Measurements from ENCODE around the gene PEBP1. TPM values are rescaled to one million over a fixed set of nuclear protein-coding genes. Genes with fewer than 3 reads are reported as not detected.
A peak's percentile ranks its signal among the peaks of the same experiment; 100 is the strongest.
"Not testable (repeated sequence)": the region's sequence is repeated elsewhere in the genome, so short reads cannot be mapped to it uniquely, and the experiment has no call there.

PEBP1 gene
- total RNA-seq, 5 donors from 2014 or later (not counting 1 experiment from before 2014, with no cell fraction given): 86.4 to 107 (median 97.3) TPM

DNA sequence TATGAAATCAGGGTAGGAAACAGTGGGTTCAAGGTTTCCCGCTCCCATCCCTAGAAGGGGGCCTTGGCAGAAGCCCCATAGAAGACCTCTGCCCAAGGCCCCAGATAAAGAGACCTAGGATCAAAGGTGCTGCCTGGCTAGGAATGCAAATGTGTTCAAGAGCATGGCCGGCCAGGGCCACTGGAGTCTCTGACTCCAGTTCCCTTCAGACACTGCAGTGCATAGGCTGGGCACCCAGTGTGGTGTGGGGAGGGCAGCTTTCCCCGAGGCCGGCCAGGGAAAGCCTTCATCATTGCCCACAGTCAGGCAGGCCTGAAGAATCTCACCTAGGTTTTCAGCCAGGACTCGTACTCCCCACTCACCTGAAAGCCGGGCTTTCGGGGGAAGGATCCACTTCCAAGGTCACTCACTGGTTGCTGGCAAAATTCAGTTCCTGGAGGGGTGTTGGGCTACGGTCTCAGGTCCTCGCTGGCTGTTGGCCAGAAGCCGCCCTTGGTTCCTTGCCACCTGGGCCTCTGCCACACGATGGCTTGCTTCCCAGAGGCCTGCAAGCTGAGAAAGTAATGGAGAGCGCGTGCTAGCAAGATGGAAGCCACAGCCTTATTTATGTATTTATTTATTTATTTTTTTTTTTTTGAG is 9.7 kb upstream of the PEBP1 start:
- 94% methylated on average over 2 of the region's 13 CpGs for WGBS (ENCODE audit: insufficient coverage)

DNA sequence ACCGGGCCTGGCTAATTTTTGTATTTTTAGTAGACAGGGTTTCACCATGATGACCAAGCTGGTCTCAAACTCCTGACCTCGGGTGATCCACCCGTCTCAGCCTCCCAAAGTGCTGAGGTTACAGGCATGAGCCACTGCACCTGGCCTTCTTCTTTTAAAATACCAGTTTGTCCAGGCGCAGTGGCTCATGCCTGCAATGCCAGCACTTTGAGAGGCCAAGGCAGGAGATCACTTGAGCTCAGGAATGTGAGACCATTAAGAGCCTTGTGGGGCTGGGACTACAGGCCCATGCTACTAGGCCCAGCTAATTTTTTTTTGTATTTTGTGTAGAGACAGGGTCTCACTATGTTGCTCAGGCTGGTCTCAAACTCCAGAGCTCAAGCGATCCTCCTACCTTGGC is 8.1 kb upstream of the PEBP1 start:
- H3K36me3 ChIP-seq (ENCODE audit: control insufficient read depth in 2 of 2, extremely low read depth in 1 of 2, insufficient read depth in 1 of 2, low read length in 1 of 2): no peaks in the 10 kb centered on the region
- ChIA-PET CTCF (interaction anchor here (0.6 to 0.9 kb wide), 3 partner anchors 9 to 84 kb away, joined by 3 to 4 read pairs (median 3); no protein-coding TSS in a partner anchor), POLR2A (no interaction called here)
- H3K27me3 ChIP-seq (replicated peaks in 1 of 2; ENCODE audit: control insufficient read depth in 2 of 2, extremely low read depth in 1 of 2, insufficient read depth in 2 of 2, low read length in 1 of 2): no peaks in the 10 kb centered on the region
- 100% methylated on average over 5 of the region's 5 CpGs for WGBS (ENCODE audit: insufficient coverage)
- Mint-ChIP-seq H3K36me3 (no peaks in the 10 kb centered on the region), H3K27me3 (no peaks in the 10 kb centered on the region), H3K27ac (no peak overlapping the region), H3K9me3 (no peaks in the 10 kb centered on the region), H3K4me3 (no peak overlapping the region), H3K4me1 (peaks cover 0 to 4% (median 4%) of the 10 kb centered on the region in 3 donors)
- DNase-seq (no peak), ATAC-seq (replicated peaks in 1 of 4) (no peak)
- H3K4me1 ChIP-seq (ENCODE audit: control insufficient read depth in 1 of 2, extremely low read depth in 1 of 2, insufficient read depth in 2 of 2, low read length in 2 of 2): peaks cover 0 to 4% of the 10 kb centered on the region in 2 experiments
- H3K9me3 ChIP-seq: no peaks in the 10 kb centered on the region
- no peak overlapping the region for H3K4me3 ChIP-seq (ENCODE audit: control insufficient read depth in 1 of 2, extremely low read depth in 1 of 2, low read length in 1 of 2)
- H3K27ac ChIP-seq (ENCODE audit: low read length): no peak overlapping the region

More for the DNA sequence above, 9.7 kb upstream of the PEBP1 start:
- ChIA-PET POLR2A (no interaction called here), CTCF (interaction anchor here in 1 of 2 donors (0.6 kb wide), 1 partner anchor 45 kb away, joined by 4 read pairs; no protein-coding TSS in a partner anchor)
- no peak overlapping the region for H3K27ac ChIP-seq (ENCODE audit: low read length)
- Mint-ChIP-seq H3K36me3 (no peaks in the 10 kb centered on the region), H3K27me3 (no peaks in the 10 kb centered on the region), H3K4me3 (no peak overlapping the region), H3K4me1 (peaks cover 0 to 2% (median 0%) of the 10 kb centered on the region in 3 donors), H3K9me3 (no peaks in the 10 kb centered on the region), H3K27ac (no peak overlapping the region)
- no peaks in the 10 kb centered on the region for H3K4me1 ChIP-seq (ENCODE audit: control insufficient read depth in 1 of 2, extremely low read depth in 1 of 2, insufficient read depth in 2 of 2, low read length in 2 of 2)
- no peaks in the 10 kb centered on the region for H3K36me3 ChIP-seq (ENCODE audit: control insufficient read depth in 2 of 2, extremely low read depth in 1 of 2, insufficient read depth in 1 of 2, low read length in 1 of 2)
- ATAC-seq (replicated peaks in 1 of 4): no peak
- H3K4me3 ChIP-seq (ENCODE audit: control insufficient read depth in 1 of 2, extremely low read depth in 1 of 2, low read length in 1 of 2): no peak overlapping the region
- DNase-seq: no peak
- no peaks in the 10 kb centered on the region for H3K27me3 ChIP-seq (replicated peaks in 1 of 2; ENCODE audit: control insufficient read depth in 2 of 2, extremely low read depth in 1 of 2, insufficient read depth in 2 of 2, low read length in 1 of 2)
- H3K9me3 ChIP-seq: no peaks in the 10 kb centered on the region

DNA sequence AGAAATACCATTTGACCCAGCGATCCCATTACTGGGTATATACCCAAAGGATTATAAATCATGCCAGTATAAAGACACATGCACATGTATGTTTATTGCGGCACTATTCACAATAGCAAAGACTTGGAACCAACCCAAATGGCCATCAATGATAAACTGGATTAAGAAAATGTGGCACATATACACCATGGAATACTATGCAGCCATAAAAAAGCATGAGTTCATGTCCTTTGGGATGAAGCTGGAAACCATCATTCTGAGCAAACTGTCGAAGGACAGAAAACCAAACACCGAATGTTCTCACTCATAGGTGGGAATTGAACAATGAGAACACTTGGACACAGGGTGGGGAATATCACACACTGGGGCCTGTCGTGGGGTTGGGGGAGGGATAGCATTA is 6.5 kb upstream of the PEBP1 start:
- CTCF ChIA-PET; ATAC-seq (replicated peaks in 1 of 4); H3K4me1 ChIP-seq (ENCODE audit: control insufficient read depth in 1 of 2, extremely low read depth in 1 of 2, insufficient read depth in 2 of 2, low read length in 2 of 2); H3K4me3 ChIP-seq (ENCODE audit: control insufficient read depth in 1 of 2, extremely low read depth in 1 of 2, low read length in 1 of 2); H3K4me3 Mint-ChIP-seq; H3K9me3 Mint-ChIP-seq; H3K36me3 ChIP-seq (ENCODE audit: control insufficient read depth in 2 of 2, extremely low read depth in 1 of 2, insufficient read depth in 1 of 2, low read length in 1 of 2); POLR2A ChIA-PET; H3K27ac ChIP-seq (ENCODE audit: low read length); H3K27ac Mint-ChIP-seq; H3K4me1 Mint-ChIP-seq; H3K9me3 ChIP-seq; H3K36me3 Mint-ChIP-seq; DNase-seq; H3K27me3 ChIP-seq (replicated peaks in 1 of 2; ENCODE audit: control insufficient read depth in 2 of 2, extremely low read depth in 1 of 2, insufficient read depth in 2 of 2, low read length in 1 of 2); H3K27me3 Mint-ChIP-seq: not testable (repeated sequence)
- WGBS (ENCODE audit: insufficient coverage): 100% methylated on average over 1 of the region's 5 CpGs

DNA sequence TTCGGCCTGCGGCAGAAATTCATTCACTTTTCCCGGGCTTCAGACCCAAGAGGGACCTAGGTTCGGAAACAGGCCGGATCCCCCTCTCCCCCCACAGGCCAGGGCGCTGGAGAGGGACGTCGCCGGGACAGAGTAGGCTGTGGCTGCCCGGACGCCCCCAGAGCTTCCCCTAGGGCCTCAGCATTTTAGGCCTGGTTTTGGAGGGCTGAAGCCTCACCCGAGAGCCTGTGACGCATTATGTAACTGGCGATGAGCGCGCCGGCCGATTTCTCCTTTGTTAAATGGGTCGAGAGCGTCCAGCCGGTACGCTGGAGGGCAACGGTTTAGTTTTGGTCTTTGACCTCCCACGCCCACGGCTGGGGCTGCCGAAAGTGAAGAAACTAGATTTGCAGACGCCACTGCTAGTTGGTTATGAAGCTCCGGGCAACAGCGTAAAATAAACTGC is 657 bp downstream of the PEBP1 start:
- peaks cover 19 to 38% (median 32%) of the 10 kb centered on the region in 3 donors for H3K4me1 Mint-ChIP-seq
- Histone ChIP-seq H3K9me3 (no peaks in the 10 kb centered on the region), H3K4me1 (ENCODE audit: control insufficient read depth in 1 of 2, extremely low read depth in 1 of 2, insufficient read depth in 2 of 2, low read length in 2 of 2) (peaks cover 4 to 33% of the 10 kb centered on the region in 2 experiments), H3K4me3 (ENCODE audit: control insufficient read depth in 1 of 2, extremely low read depth in 1 of 2, low read length in 1 of 2) (peak overlapping the region; percentile 89), H3K36me3 (ENCODE audit: control insufficient read depth in 2 of 2, extremely low read depth in 1 of 2, insufficient read depth in 1 of 2, low read length in 1 of 2) (peaks cover 5 to 23% of the 10 kb centered on the region in 2 donors), H3K27ac (ENCODE audit: low read length) (peak overlapping the region; percentile 62), H3K27me3 (replicated peaks in 1 of 2; ENCODE audit: control insufficient read depth in 2 of 2, extremely low read depth in 1 of 2, insufficient read depth in 2 of 2, low read length in 1 of 2) (no peaks in the 10 kb centered on the region)
- peaks cover 23% of the 10 kb centered on the region for H3K36me3 Mint-ChIP-seq
- H3K9me3 Mint-ChIP-seq: no peaks in the 10 kb centered on the region
- H3K4me3 Mint-ChIP-seq: peak overlapping the region; percentile 93 to 98 (median 96)
- POLR2A ChIA-PET: interaction anchor here in 1 of 2 donors (1.2 kb wide), 1 partner anchor 231 kb away, joined by 4 read pairs; no protein-coding TSS in a partner anchor
- DNase-seq (peak in 23 of 35 experiments; percentile 3 to 37 (median 10)), ATAC-seq (replicated peaks in 1 of 4) (peak in 3 of 4 experiments; percentile 12 to 32 (median 28))
- H3K27me3 Mint-ChIP-seq: no peaks in the 10 kb centered on the region
- CTCF ChIA-PET: interaction anchor here in 1 of 2 donors (0.6 to 2.2 kb wide), 5 partner anchors 15 to 241 kb away, joined by 3 to 13 read pairs (median 4); partner anchors contain the start of genes RFC5, SUDS3 and WSB2
- under 1% methylated on average over 27 of the region's 29 CpGs for WGBS (ENCODE audit: insufficient coverage)
- peak overlapping the region; percentile 67 to 90 for H3K27ac Mint-ChIP-seq

DNA sequence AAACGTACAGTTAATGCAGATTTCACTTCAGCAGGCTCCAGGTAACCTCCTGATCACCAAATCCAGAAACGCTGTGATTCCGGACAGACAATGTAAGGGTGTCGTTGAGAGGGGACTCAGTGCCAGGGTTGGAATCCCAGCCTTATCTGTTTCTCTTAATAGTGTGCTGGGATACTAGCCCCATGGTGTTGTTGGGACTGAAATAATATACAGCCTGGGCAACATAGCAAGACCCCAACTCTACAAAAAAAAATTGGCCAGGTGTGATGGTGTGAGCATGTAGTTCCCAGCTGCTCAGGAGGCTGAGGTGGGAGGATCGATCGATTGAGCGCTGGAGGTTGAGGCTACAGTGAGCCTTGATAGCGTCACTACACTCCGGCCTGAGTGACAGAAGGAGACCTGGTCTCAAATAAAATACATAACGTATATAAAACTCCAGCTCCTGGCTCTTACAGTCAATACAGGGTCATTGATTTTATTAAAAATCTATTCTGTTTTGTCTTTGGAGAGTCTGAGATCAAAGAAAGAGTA is 1.3 kb downstream of the PEBP1 start:
- DNase-seq: no peak
- CTCF ChIA-PET: interaction anchor here (0.5 to 1.6 kb wide), 3 partner anchors 12 to 239 kb away, joined by 3 to 6 read pairs (median 6); partner anchors contain the start of gene SUDS3 (in 1 of the 2)
- Histone ChIP-seq H3K9me3 (no peaks in the 10 kb centered on the region), H3K4me3 (ENCODE audit: control insufficient read depth in 1 of 2, extremely low read depth in 1 of 2, low read length in 1 of 2) (peak overlapping the region; percentile 89), H3K36me3 (ENCODE audit: control insufficient read depth in 2 of 2, extremely low read depth in 1 of 2, insufficient read depth in 1 of 2, low read length in 1 of 2) (peaks cover 5 to 29% of the 10 kb centered on the region in 2 donors), H3K27ac (ENCODE audit: low read length) (peak overlapping the region; percentile 62), H3K27me3 (replicated peaks in 1 of 2; ENCODE audit: control insufficient read depth in 2 of 2, extremely low read depth in 1 of 2, insufficient read depth in 2 of 2, low read length in 1 of 2) (no peaks in the 10 kb centered on the region), H3K4me1 (ENCODE audit: control insufficient read depth in 1 of 2, extremely low read depth in 1 of 2, insufficient read depth in 2 of 2, low read length in 2 of 2) (peaks cover 4 to 29% of the 10 kb centered on the region in 2 experiments)
- peak overlapping the region; percentile 67 to 90 for H3K27ac Mint-ChIP-seq
- ATAC-seq (replicated peaks in 1 of 4): no peak
- POLR2A ChIA-PET: interaction anchor here in 1 of 2 donors (1.2 kb wide), 1 partner anchor 230 kb away, joined by 4 read pairs; no protein-coding TSS in a partner anchor
- peaks cover 19 to 34% (median 28%) of the 10 kb centered on the region in 3 donors for H3K4me1 Mint-ChIP-seq
- peaks cover 26% of the 10 kb centered on the region for H3K36me3 Mint-ChIP-seq
- H3K9me3 Mint-ChIP-seq: no peaks in the 10 kb centered on the region
- peak overlapping the region; percentile 93 to 98 (median 96) for H3K4me3 Mint-ChIP-seq
- WGBS (ENCODE audit: insufficient coverage): 79% methylated on average over 6 of the region's 10 CpGs
- H3K27me3 Mint-ChIP-seq: no peaks in the 10 kb centered on the region

DNA sequence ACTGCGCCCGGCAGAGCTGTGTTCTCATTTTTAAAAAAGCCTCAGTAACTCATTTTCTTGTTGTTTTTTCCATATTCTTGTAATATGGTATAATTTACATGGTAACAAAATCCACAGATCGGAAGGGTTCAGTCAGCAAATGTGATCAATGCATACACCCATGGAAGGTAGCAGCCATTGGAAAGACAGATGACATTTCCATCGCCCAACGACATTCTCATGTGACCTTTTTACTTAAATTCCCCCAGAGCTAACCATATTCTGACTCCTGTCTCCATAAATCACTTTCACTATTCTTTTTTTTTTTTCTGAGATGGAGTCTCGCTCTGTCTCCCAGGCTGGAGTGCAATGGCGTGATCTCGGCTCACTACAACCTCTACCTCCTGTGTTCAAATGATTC is 4.9 kb downstream of the PEBP1 start:
- no peak overlapping the region for H3K4me3 ChIP-seq (ENCODE audit: control insufficient read depth in 1 of 2, extremely low read depth in 1 of 2, low read length in 1 of 2)
- WGBS (ENCODE audit: insufficient coverage): 100% methylated on average over 1 of the region's 8 CpGs
- peaks cover 48% of the 10 kb centered on the region for H3K36me3 Mint-ChIP-seq
- peaks cover 11 to 45% of the 10 kb centered on the region in 2 donors for H3K36me3 ChIP-seq (ENCODE audit: control insufficient read depth in 2 of 2, extremely low read depth in 1 of 2, insufficient read depth in 1 of 2, low read length in 1 of 2)
- no peaks in the 10 kb centered on the region for H3K9me3 ChIP-seq
- no peak overlapping the region for H3K4me3 Mint-ChIP-seq
- no peaks in the 10 kb centered on the region for H3K27me3 ChIP-seq (replicated peaks in 1 of 2; ENCODE audit: control insufficient read depth in 2 of 2, extremely low read depth in 1 of 2, insufficient read depth in 2 of 2, low read length in 1 of 2)
- DNase-seq: no peak
- H3K27ac ChIP-seq (ENCODE audit: low read length): no peak overlapping the region
- H3K4me1 Mint-ChIP-seq: peaks cover 20 to 23% (median 21%) of the 10 kb centered on the region in 3 donors
- POLR2A ChIA-PET: no interaction called here
- CTCF ChIA-PET: no interaction called here
- no peak overlapping the region for H3K27ac Mint-ChIP-seq
- no peak for ATAC-seq (replicated peaks in 1 of 4)
- peaks cover 4 to 19% of the 10 kb centered on the region in 2 experiments for H3K4me1 ChIP-seq (ENCODE audit: control insufficient read depth in 1 of 2, extremely low read depth in 1 of 2, insufficient read depth in 2 of 2, low read length in 2 of 2)
- H3K9me3 Mint-ChIP-seq: no peaks in the 10 kb centered on the region
- no peaks in the 10 kb centered on the region for H3K27me3 Mint-ChIP-seq
